Endothelial cell of umbilical vein (primary cell): ENCODE measurements around the gene SLC1A3. TPM values are rescaled to one million over a fixed set of nuclear protein-coding genes. Genes with fewer than 3 reads are reported as not detected.

Experiments used
- BruUV-seq: library from RNA; stranded (reverse); fragments of 400-500 nt; replicated peaks from 2 replicates; lab custom pipeline; 2021; lab: Mats Ljungman, UMichigan
- CTCF ChIA-PET: fragments of 300-600, 350-600 bp; sonication (Branson Sonifier 250); formaldehyde crosslinking; loops from one replicate; lab custom pipeline; 2021; ENCODE audit warnings: antibody characterized with exemption, inconsistent platforms; lab: Charles Lee
- POLR2A ChIA-PET: fragments of 300-600, 350-600 bp; sonication (Branson Sonifier 250); formaldehyde crosslinking; loops from one replicate; lab custom pipeline; 2021; ENCODE audit warnings: antibody characterized with exemption, inconsistent platforms; lab: Charles Lee
- DNase-seq: peaks from one replicate; pipeline ENCODE4 v3.0.0-alpha.2; 2011; ENCODE audit warnings: low read depth, low spot score
- FAIRE-seq: peaks from 2 replicates; lab custom pipeline; 2011; peaks lifted over from hg19 to GRCh38; lab: Jason Lieb, UNC
- H2AFZ ChIP-seq: 2 replicates; pipeline ENCODE4 v1.6.0; 2012; ENCODE audit warnings: low read depth, low read length, control low read depth, inconsistent platforms
- H3K27ac ChIP-seq: 2 replicates; pipeline ENCODE4 v1.5.1; 2011; ENCODE audit warnings: low read depth, mild to moderate bottlenecking, control low read depth, low read length, moderate library complexity; ENCODE audit not compliant: insufficient read depth
- H3K27me3 ChIP-seq, 2 experiments: 2 replicates each; pipeline versions ENCODE4 v1.6.0 to v1.6.1; 2011; ENCODE audit warnings: low read length in 2 of 2, mixed read lengths in 1 of 2; ENCODE audit not compliant: control insufficient read depth in 2 of 2, insufficient read depth in 2 of 2
- H3K36me3 ChIP-seq, 2 experiments: 2 replicates in 1 of 2; 3 replicates in 1 of 2; pipeline ENCODE4 v1.5.1; 2011; ENCODE audit warnings: low read length in 2 of 2, mild to moderate bottlenecking in 1 of 2, moderate library complexity in 1 of 2; ENCODE audit not compliant: control insufficient read depth in 2 of 2, insufficient read depth in 2 of 2; ENCODE audit errors: extremely low read depth in 1 of 2
- H3K4me1 ChIP-seq: 3 replicates; pipeline ENCODE4 v1.5.1; 2011; ENCODE audit warnings: mild to moderate bottlenecking, low read length; ENCODE audit not compliant: control insufficient read depth, insufficient read depth; ENCODE audit errors: extremely low read depth
- H3K4me2 ChIP-seq: 2 replicates; pipeline ENCODE4 v1.6.1; 2011; ENCODE audit warnings: low read length, control low read depth, mixed read lengths; ENCODE audit not compliant: insufficient read depth
- H3K4me3 ChIP-seq, 3 experiments: fragments of 200-600 bp in 1 of 3; sonication (generic), shearing (Covaris generic) in 1 of 3; replicated peaks in 1 of 3; 2 replicates each; pipeline ENCODE4 v1.5.1; 2011 to 2016; ENCODE audit warnings: control low read depth in 3 of 3, low read length in 3 of 3, mild to moderate bottlenecking in 2 of 3, inconsistent platforms in 1 of 3, low read depth in 1 of 3, moderate library complexity in 1 of 3; ENCODE audit not compliant: insufficient read depth in 1 of 3
- H3K79me2 ChIP-seq: 2 replicates; pipeline ENCODE4 v1.6.0; 2012; ENCODE audit warnings: low read length, inconsistent platforms; ENCODE audit not compliant: control insufficient read depth, insufficient read depth
- H3K9ac ChIP-seq: replicated peaks from 2 replicates; pipeline ENCODE3; 2011; ENCODE audit warnings: low read length, control low read depth; ENCODE audit not compliant: insufficient read depth; ENCODE audit errors: extremely low read depth
- H3K9me1 ChIP-seq: replicated peaks from 3 replicates; pipeline ENCODE4 v1.6.0; 2011; ENCODE audit warnings: mild to moderate bottlenecking, low read length; ENCODE audit not compliant: control insufficient read depth, insufficient read depth; ENCODE audit errors: extremely low read depth
- H3K9me3 ChIP-seq: replicated peaks from 2 replicates; pipeline ENCODE4 v1.5.1; 2012; ENCODE audit warnings: low read length, inconsistent platforms; ENCODE audit not compliant: control insufficient read depth, insufficient read depth
- H4K20me1 ChIP-seq: replicated peaks from 2 replicates; pipeline ENCODE3; 2011; ENCODE audit warnings: mild to moderate bottlenecking, low read length; ENCODE audit not compliant: control insufficient read depth, insufficient read depth; ENCODE audit errors: extremely low read depth
- EZH2 ChIP-seq: IDR thresholded peaks from 2 replicates; pipeline ENCODE4 v1.6.1; 2012; ENCODE audit warnings: borderline replicate concordance, low read depth, mild to moderate bottlenecking, moderate library complexity, low read length, inconsistent platforms; ENCODE audit not compliant: severe bottlenecking
- FOS ChIP-seq: IDR thresholded peaks from 2 replicates; pipeline ENCODE4 v1.6.1; 2011; ENCODE audit warnings: mild to moderate bottlenecking, low read length, moderate library complexity, borderline replicate concordance; ENCODE audit not compliant: insufficient read depth
- GATA2 ChIP-seq: IDR thresholded peaks from 2 replicates; pipeline ENCODE4 v1.7.0; 2011; ENCODE audit warnings: low read depth, mild to moderate bottlenecking, moderate library complexity, mixed read lengths, low read length; ENCODE audit not compliant: insufficient read length, insufficient read depth
- JUN ChIP-seq: IDR thresholded peaks from 2 replicates; pipeline ENCODE4 v1.6.1; 2011; ENCODE audit warnings: borderline replicate concordance, low read depth; ENCODE audit not compliant: insufficient read length, insufficient read depth
- MYC ChIP-seq: IDR thresholded peaks from one replicate; pipeline ENCODE4 v1.6.1; 2011; ENCODE audit warnings: mild to moderate bottlenecking, low read depth, low read length
- POLR2A ChIP-seq: IDR thresholded peaks from 2 replicates; pipeline ENCODE4 v1.6.1; 2012; ENCODE audit warnings: low read depth, mild to moderate bottlenecking, control low read depth, low read length
- POLR2AphosphoS5 ChIP-seq: IDR thresholded peaks from 2 replicates; pipeline ENCODE4 v1.6.1; 2012; ENCODE audit warnings: low read depth, mild to moderate bottlenecking, control low read depth, low read length, moderate library complexity; ENCODE audit not compliant: insufficient read depth
- dilution Hi-C: fragments of 300-500 bp; cut with MboI; formaldehyde crosslinking; loops from one replicate; pipeline ENCODE4 v1.15.0; 2019; ENCODE audit warnings: low sequenced_read_pairs; ENCODE audit not compliant: extremely low pct_ligation_motif_present
- intact Hi-C: fragments of 100-400 bp; cut with micrococcal nuclease; formaldehyde crosslinking; loops from one replicate; pipeline ENCODE4 v1.10.0; 2022
- polyA plus RNA-seq, 4 experiments: library from polyadenylated mRNA; depleted of rRNA in 3 of 4; stranded (reverse) in 3 of 4; unstranded in 1 of 4; fragments of >200 nt; gene quantifications; 2 replicates each; pipeline versions ENCODE4 v1.2.1 to v1.2.3, GENCODE V29; 2011 to 2012; ENCODE audit warnings: missing spikeins in 1 of 4
- total RNA-seq: library from RNA; stranded (reverse); gene quantifications from 2 replicates; pipeline ENCODE4 v1.2.3, GENCODE V29; 2021
- TF ChIP-seq, protein P1 (sequence below), 2 donors: IDR thresholded peaks; 1 replicate in 1 of 2; 2 replicates in 1 of 2; pipeline ENCODE4 v1.5.1; 2011; ENCODE audit warnings: low read length in 2 of 2, mild to moderate bottlenecking in 2 of 2, moderate library complexity in 2 of 2, control low read depth in 1 of 2, inconsistent platforms in 1 of 2, low read depth in 1 of 2; ENCODE audit not compliant: insufficient read depth in 1 of 2; ENCODE audit errors: extremely low read depth in 1 of 2
- TF ChIP-seq, protein P2 (sequence below): IDR thresholded peaks from 2 replicates; pipeline ENCODE4 v1.6.1; 2011; ENCODE audit not compliant: insufficient read depth, insufficient read length

SLC1A3 gene
- total and polyA plus RNA-seq, 2 donors (not counting 3 experiments of a cell fraction or from before 2014, with no cell fraction given), result 0.36 TPM; not detected in 1

DNA sequence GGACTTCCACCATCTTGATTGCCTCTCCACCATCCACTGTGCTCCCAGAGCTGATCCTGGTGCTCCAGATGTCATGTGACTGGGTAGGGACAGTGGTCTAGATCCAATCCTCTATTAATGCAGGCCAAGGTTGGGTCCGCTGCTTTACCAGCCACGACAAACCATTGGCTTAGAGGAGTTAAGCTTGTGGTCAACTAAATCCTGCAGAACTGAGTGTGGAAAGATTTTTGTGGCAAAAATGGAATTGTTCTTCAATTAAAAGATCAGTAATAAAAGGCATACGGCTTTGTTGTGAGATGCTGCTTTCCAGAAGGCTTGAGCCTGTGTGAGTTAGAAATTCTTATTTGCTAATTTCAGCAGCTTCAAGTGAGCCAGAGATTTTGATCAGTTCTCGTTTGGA is 30.7 kb downstream of the SLC1A3 start:
- Histone ChIP-seq H3K4me2 (no peak overlapping the region), H3K27me3 (no peaks in the 10 kb centered on the region), H4K20me1 (no peaks in the 10 kb centered on the region), H3K79me2 (no peaks in the 10 kb centered on the region), H3K36me3 (no peaks in the 10 kb centered on the region), H3K9me3 (no peaks in the 10 kb centered on the region), H3K27ac (no peak overlapping the region), H2AFZ (no peak overlapping the region), H3K9ac (no peak overlapping the region), H3K4me1 (no peaks in the 10 kb centered on the region), H3K9me1 (no peaks in the 10 kb centered on the region), H3K4me3 (no peak overlapping the region)
- FAIRE-seq (no peak), DNase-seq (no peak)
- dilution Hi-C loops, result no loop called here
- BruUV-seq, result no TSS peak
- POLR2A ChIA-PET, result no interaction called here
- intact Hi-C loops, result no loop called here
- TF ChIP-seq POLR2AphosphoS5 (no peak), POLR2A (no peak), EZH2 (no peak), GATA2 (no peak), FOS (no peak), JUN (no peak), MYC (no peak)
- TF ChIP-seq, protein P1, sequence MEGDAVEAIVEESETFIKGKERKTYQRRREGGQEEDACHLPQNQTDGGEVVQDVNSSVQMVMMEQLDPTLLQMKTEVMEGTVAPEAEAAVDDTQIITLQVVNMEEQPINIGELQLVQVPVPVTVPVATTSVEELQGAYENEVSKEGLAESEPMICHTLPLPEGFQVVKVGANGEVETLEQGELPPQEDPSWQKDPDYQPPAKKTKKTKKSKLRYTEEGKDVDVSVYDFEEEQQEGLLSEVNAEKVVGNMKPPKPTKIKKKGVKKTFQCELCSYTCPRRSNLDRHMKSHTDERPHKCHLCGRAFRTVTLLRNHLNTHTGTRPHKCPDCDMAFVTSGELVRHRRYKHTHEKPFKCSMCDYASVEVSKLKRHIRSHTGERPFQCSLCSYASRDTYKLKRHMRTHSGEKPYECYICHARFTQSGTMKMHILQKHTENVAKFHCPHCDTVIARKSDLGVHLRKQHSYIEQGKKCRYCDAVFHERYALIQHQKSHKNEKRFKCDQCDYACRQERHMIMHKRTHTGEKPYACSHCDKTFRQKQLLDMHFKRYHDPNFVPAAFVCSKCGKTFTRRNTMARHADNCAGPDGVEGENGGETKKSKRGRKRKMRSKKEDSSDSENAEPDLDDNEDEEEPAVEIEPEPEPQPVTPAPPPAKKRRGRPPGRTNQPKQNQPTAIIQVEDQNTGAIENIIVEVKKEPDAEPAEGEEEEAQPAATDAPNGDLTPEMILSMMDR (IDR thresholded peaks at IDR 0.05; ENCODE audit: extremely low read depth in 1 of 2, insufficient read depth in 1 of 2, low read depth in 1 of 2, low read length in 2 of 2), result no peak
- TF ChIP-seq, protein P2, sequence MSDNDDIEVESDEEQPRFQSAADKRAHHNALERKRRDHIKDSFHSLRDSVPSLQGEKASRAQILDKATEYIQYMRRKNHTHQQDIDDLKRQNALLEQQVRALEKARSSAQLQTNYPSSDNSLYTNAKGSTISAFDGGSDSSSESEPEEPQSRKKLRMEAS, result no peak
- CTCF ChIA-PET, result no interaction called here
